SU-DHL-6 (cell line): ENCODE measurements around the gene MPPED2.

Source experiments
- H2AFZ ChIP-seq: fragments of 200-600 bp; sonication (generic); 2 replicates; pipeline ENCODE4 v1.6.1; 2014; ENCODE audit warnings: low read depth, mild to moderate bottlenecking, moderate library complexity, mixed read lengths, antibody characterized with exemption, low read length; ENCODE audit not compliant: severe bottlenecking
- H3F3A ChIP-seq: fragments of 200-600 bp; shearing (Covaris generic); 2 replicates; pipeline ENCODE4 v1.6.0; 2016; ENCODE audit warnings: antibody characterized with exemption, mild to moderate bottlenecking; ENCODE audit not compliant: insufficient read depth
- H3K27ac ChIP-seq: fragments of 200-600 bp; sonication (generic); 2 replicates; pipeline ENCODE4 v1.5.1; 2016; ENCODE audit warnings: low read depth, mild to moderate bottlenecking, low read length, moderate library complexity, mixed read lengths
- H3K27me3 ChIP-seq: fragments of 200-600 bp; sonication (generic), shearing (Covaris generic); 2 replicates; pipeline ENCODE4 v1.6.0; 2014; ENCODE audit warnings: mild to moderate bottlenecking, low read length
- H3K36me3 ChIP-seq: fragments of 200-600 bp; sonication (generic); 2 replicates; pipeline ENCODE4 v1.6.1; 2014; ENCODE audit warnings: mild to moderate bottlenecking, low read length, mixed read lengths
- H3K4me2 ChIP-seq: fragments of 300-600, 200-600 bp; shearing (Covaris generic), sonication (generic); 2 replicates; pipeline ENCODE4 v1.6.0; 2014; ENCODE audit warnings: low read length, low read depth, mild to moderate bottlenecking; ENCODE audit not compliant: poor library complexity, severe bottlenecking
- H3K4me3 ChIP-seq: fragments of 200-600 bp; sonication (generic); 2 replicates; pipeline ENCODE4 v1.5.1; 2014; ENCODE audit warnings: antibody characterized with exemption, low read length, mild to moderate bottlenecking, mixed read lengths; ENCODE audit not compliant: insufficient read depth, poor library complexity, severe bottlenecking
- H3K79me2 ChIP-seq: fragments of 200-600 bp; sonication (generic); 2 replicates; pipeline ENCODE4 v1.6.1; 2014; ENCODE audit warnings: mild to moderate bottlenecking, low read length, moderate library complexity; ENCODE audit not compliant: insufficient read depth
- H3K9ac ChIP-seq: fragments of 200-600 bp; sonication (generic); 2 replicates; pipeline ENCODE4 v1.7.0; 2014; ENCODE audit warnings: mild to moderate bottlenecking, low read length
- H3K9me2 ChIP-seq: fragments of 200-600 bp; sonication (generic); replicated peaks from 2 replicates; pipeline ENCODE4 v1.6.1; 2014; ENCODE audit warnings: low read length; ENCODE audit not compliant: insufficient read depth
- H3K9me3 ChIP-seq: fragments of 200-600 bp; sonication (generic); 2 replicates; pipeline ENCODE4 v1.6.1; 2014; ENCODE audit warnings: low read length, mixed read lengths; ENCODE audit not compliant: insufficient read depth
- H4K20me1 ChIP-seq: fragments of 200-600 bp; sonication (generic); 2 replicates; pipeline ENCODE4 v1.6.1; 2014; ENCODE audit warnings: low read depth, mild to moderate bottlenecking, antibody characterized with exemption, low read length, moderate library complexity, mixed read lengths
- EZH2phosphoT487 ChIP-seq: fragments of 200-600 bp; sonication (generic), shearing (Covaris generic); conservative IDR thresholded peaks from 2 replicates; pipeline ENCODE4 v1.6.1; 2018; ENCODE audit warnings: mild to moderate bottlenecking, antibody characterized with exemption, low read length, moderate library complexity, mixed read lengths
- TF ChIP-seq, protein P1 (sequence below): fragments of 200-600 bp; sonication (generic); IDR thresholded peaks from one replicate; pipeline ENCODE4 v1.5.1; 2017; ENCODE audit warnings: antibody characterized with exemption, mild to moderate bottlenecking, low read length, moderate library complexity; ENCODE audit not compliant: insufficient read depth, poor library complexity, severe bottlenecking

Gene MPPED2

DNA sequence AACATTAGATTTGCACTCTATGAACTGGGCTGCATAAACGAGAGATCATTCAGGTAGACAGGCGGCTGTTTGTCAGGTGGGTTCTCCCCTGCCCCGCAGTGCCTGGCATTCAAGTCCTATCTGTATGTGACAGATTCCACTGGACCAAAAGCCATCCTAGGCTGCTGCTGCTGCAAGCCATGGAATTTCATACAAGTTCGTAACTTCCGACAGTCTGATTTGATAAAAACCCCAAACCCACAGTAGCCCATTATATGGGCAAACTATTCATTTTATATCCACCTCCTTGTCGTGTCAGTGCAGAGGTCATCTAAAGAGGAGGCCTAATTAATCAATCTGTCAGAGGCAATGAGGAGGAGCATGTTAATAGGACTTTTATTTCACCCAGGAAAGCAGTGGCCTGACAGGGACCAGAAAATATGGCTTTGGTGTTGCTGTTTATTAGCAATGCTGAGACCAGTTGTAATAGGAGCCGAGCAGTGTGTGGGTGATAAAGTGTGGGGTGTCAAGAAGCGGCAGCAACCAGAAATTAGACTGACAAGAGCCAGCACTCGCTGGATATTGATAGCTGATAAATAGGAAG, 139.0 kb downstream of the MPPED2 start:
- Histone ChIP-seq H3K36me3 (no peaks in the 10 kb centered on the region), H3K27ac (no peak overlapping the region), H3K9me2 (0 out of 2 replicates have a peak, but pooled peaks cover 3% of the 10 kb centered on the region), H3K9me3 (no peaks in the 10 kb centered on the region), H3K79me2 (no peaks in the 10 kb centered on the region), H3K4me2 (no peak overlapping the region), H4K20me1 (no peaks in the 10 kb centered on the region), H3K27me3 (no peaks in the 10 kb centered on the region), H3K9ac (no peak overlapping the region), H3K4me3 (no peak overlapping the region), H3F3A (no peaks in the 10 kb centered on the region), H2AFZ (no peak overlapping the region)
- TF ChIP-seq, protein P1, sequence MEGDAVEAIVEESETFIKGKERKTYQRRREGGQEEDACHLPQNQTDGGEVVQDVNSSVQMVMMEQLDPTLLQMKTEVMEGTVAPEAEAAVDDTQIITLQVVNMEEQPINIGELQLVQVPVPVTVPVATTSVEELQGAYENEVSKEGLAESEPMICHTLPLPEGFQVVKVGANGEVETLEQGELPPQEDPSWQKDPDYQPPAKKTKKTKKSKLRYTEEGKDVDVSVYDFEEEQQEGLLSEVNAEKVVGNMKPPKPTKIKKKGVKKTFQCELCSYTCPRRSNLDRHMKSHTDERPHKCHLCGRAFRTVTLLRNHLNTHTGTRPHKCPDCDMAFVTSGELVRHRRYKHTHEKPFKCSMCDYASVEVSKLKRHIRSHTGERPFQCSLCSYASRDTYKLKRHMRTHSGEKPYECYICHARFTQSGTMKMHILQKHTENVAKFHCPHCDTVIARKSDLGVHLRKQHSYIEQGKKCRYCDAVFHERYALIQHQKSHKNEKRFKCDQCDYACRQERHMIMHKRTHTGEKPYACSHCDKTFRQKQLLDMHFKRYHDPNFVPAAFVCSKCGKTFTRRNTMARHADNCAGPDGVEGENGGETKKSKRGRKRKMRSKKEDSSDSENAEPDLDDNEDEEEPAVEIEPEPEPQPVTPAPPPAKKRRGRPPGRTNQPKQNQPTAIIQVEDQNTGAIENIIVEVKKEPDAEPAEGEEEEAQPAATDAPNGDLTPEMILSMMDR, result no peak
- no peak for TF ChIP-seq EZH2phosphoT487

DNA sequence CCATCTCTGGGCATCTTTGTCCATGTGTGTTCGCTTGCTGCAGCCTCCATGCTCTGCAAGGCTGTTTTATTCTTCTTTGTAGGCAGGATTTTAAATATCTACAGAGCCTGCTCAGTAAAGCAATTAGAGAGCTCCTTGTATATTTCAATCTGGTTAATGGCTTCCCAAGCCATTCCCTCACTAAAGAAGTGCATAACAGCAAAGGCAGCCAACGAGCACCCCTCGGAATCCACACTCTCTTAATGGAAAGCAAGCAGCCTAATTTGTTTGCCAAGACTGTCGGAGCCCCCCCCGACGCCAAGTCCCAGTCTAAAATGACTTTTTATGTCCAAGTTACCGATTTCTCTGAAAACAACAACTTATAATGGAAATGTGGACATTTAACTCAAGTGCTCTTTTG, 139.6 kb downstream of the MPPED2 start:
- no peak overlapping the region for H2AFZ ChIP-seq

DNA sequence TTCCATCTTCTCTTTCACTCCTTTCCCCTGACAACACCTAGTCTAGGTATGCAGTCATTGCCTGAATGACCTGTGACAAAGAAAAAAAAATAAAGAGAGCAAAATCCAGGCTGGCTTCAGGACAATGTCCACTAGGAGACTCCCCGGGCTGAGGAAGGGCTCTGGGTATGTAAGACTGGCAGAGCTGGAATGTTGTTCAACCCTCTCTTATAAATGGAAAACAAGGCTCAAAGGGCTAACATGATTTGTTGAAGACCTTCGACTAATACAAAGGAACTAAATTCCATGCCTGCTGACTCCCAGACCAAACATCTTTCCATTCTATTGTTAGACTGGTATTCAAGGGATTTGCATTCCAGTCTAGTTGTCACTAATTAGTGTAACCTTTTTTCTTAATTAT, 141.1 kb downstream of the MPPED2 start:
- no peak overlapping the region for H3K27ac ChIP-seq
- no peaks in the 10 kb centered on the region for H3K36me3 ChIP-seq
- H3K4me2 ChIP-seq, result no peak overlapping the region
- TF ChIP-seq EZH2phosphoT487, result no peak
- TF ChIP-seq, protein P1, result no peak
- no peaks in the 10 kb centered on the region for H4K20me1 ChIP-seq
- 0 out of 2 replicates have a peak, but pooled peaks cover 3% of the 10 kb centered on the region for H3K9me2 ChIP-seq
- no peak overlapping the region for H3K9ac ChIP-seq
- no peaks in the 10 kb centered on the region for H3K79me2 ChIP-seq
- no peaks in the 10 kb centered on the region for H3F3A ChIP-seq
- no peak overlapping the region for H3K4me3 ChIP-seq
- no peaks in the 10 kb centered on the region for H3K9me3 ChIP-seq
- H3K27me3 ChIP-seq, result no peaks in the 10 kb centered on the region
- H2AFZ ChIP-seq, result no peak overlapping the region

More for the DNA sequence above, 139.6 kb downstream of the MPPED2 start:
- Histone ChIP-seq H3K36me3 (no peaks in the 10 kb centered on the region), H3K27me3 (no peaks in the 10 kb centered on the region), H3K4me2 (no peak overlapping the region), H3K9me2 (0 out of 2 replicates have a peak, but pooled peaks cover 3% of the 10 kb centered on the region), H3K9ac (no peak overlapping the region), H3K79me2 (no peaks in the 10 kb centered on the region), H3K9me3 (no peaks in the 10 kb centered on the region), H3K27ac (no peak overlapping the region), H3F3A (no peaks in the 10 kb centered on the region), H4K20me1 (no peaks in the 10 kb centered on the region), H3K4me3 (no peak overlapping the region)
- TF ChIP-seq, protein P1, result no peak
- no peak for TF ChIP-seq EZH2phosphoT487
